ENCODE results near the gene WNT9B. TPM values are rescaled to one million over a fixed set of nuclear protein-coding genes. Genes with fewer than 3 reads are reported as not detected.

WNT9B gene
- total and polyA plus RNA-seq, 9 of the 15 experiments (the other 6 are each of a cell fraction or from before 2014, with no cell fraction given), result not detected

- TF ChIP-seq REST (IDR thresholded peaks at IDR 0.05; ENCODE audit: borderline replicate concordance) (peak; percentile 82), REST (CRISPR knock-in tag; IDR thresholded peaks at IDR 0.05; ENCODE audit: low read depth) (no peak), RAD21 (CRISPR knock-in tag; conservative IDR thresholded peaks at IDR 0.05 in 1 of 2, IDR thresholded peaks at IDR 0.05 in 1 of 2) (peak; percentile 56 to 88), ZNF740 (CRISPR knock-in tag; IDR thresholded peaks at IDR 0.05) (peak; percentile 55; the same call in 1 of the 2 replicates), ZNF740 (tag; IDR thresholded peaks at IDR 0.05) (no peak), SMAD2 (IDR thresholded peaks at IDR 0.05; ENCODE audit: low read depth, low read length) (no peak), DEAF1 (CRISPR knock-in tag; IDR thresholded peaks at IDR 0.05) (0 out of 2 replicates have a peak, but pooled peaks have one; percentile 25), ZBTB7A (IDR thresholded peaks at IDR 0.05; ENCODE audit: borderline replicate concordance, control insufficient read depth, low read depth, low read length) (peak; percentile 68; the same call in 1 of the 2 replicates), TEAD1 (CRISPR knock-in tag; IDR thresholded peaks at IDR 0.05) (peak in 1 of 2 experiments; percentile 59; a peak in 1 of 4 replicates), ZBTB9 (CRISPR knock-in tag; IDR thresholded peaks at IDR 0.05) (no peak), PCBP1 (IDR thresholded peaks at IDR 0.05; ENCODE audit: low read depth, low read length, poor library complexity, severe bottlenecking) (peak; percentile 40), CTBP1 (IDR thresholded peaks at IDR 0.05; ENCODE audit: borderline replicate concordance) (peak; percentile 58; the same call in 1 of the 2 replicates), RB1 (IDR thresholded peaks at IDR 0.05; ENCODE audit: low read depth) (peak; percentile 69; the same call in 1 of the 2 replicates), CXXC5 (CRISPR knock-in tag; IDR thresholded peaks at IDR 0.05) (peak; percentile 43)
These were observed 9.6 kb upstream of the WNT9B start (continued) for GRCh38 chr17:46841561-46842379.

Data from K562 (cell line).